Prostate gland (tissue), 2 donors: ENCODE measurements around the gene GPR146. TPM values are rescaled to one million over a fixed set of nuclear protein-coding genes. Genes with fewer than 3 reads are reported as not detected.

Experiments
- DNase-seq: peaks from one replicate; pipeline ENCODE4 v3.0.0-alpha.2; 2019; ENCODE audit warnings: low spot score
- H3K27ac ChIP-seq, 2 donors: fragments of 200-600 bp; sonication (generic); 2 replicates each; pipeline ENCODE4 v1.5.1; 2017 to 2019
- H3K27me3 ChIP-seq: fragments of 200-600 bp; sonication (generic); replicated peaks from 2 replicates; pipeline ENCODE4 v1.5.1; 2019; ENCODE audit not compliant: insufficient read depth
- H3K36me3 ChIP-seq, 2 donors: fragments of 200-600 bp; sonication (generic); 1 replicate in 1 of 2; 2 replicates in 1 of 2; pipeline versions ENCODE4 v1.5.1 to v1.8.1; 2017 to 2019
- H3K4me1 ChIP-seq: fragments of 200-600 bp; sonication (generic); replicated peaks from 2 replicates; pipeline ENCODE4 v1.5.1; 2019
- H3K4me3 ChIP-seq, 2 donors: fragments of 200-600 bp; sonication (generic); 2 replicates each; pipeline ENCODE4 v1.5.1; 2017 to 2019
- H3K9me3 ChIP-seq: fragments of 200-600 bp; sonication (generic); 2 replicates; pipeline ENCODE4 v1.5.1; 2017
- POLR2A ChIP-seq: fragments of 450-650 bp; IDR thresholded peaks from one replicate; pipeline ENCODE4 v1.6.1; 2016; ENCODE audit warnings: antibody characterized with exemption, mild to moderate bottlenecking
- POLR2AphosphoS5 ChIP-seq: sonication (generic); formaldehyde crosslinking; IDR thresholded peaks from one replicate; pipeline ENCODE4 v1.6.1; 2017; ENCODE audit warnings: antibody characterized with exemption
- WGBS: methylation state at CpG from one replicate; pipeline ENCODE4 v1.1.5; 2018; 5-methylcytosine and 5-hydroxymethylcytosine counted together
- intact Hi-C: fragments of 100-400 bp; cut with DNase I; formaldehyde crosslinking; loops from one replicate; pipeline ENCODE4 v1.14.2; 2022
- total RNA-seq, 2 donors: library from RNA; depleted of rRNA; stranded (reverse); fragments of >200 nt; gene quantifications; one replicate each; pipeline ENCODE4 v1.1.0, GENCODE V29; 2016
- TF ChIP-seq, protein P1 (sequence below), 4 experiments: fragments of 200-600 bp in 2 of 4; fragments of 450-650 bp in 2 of 4; sonication (generic) in 2 of 4; IDR thresholded peaks; 1 replicate in 3 of 4; 2 replicates in 1 of 4; pipeline ENCODE4 v1.5.1; 2016 to 2019; ENCODE audit warnings: antibody characterized with exemption in 4 of 4, mild to moderate bottlenecking in 2 of 4, moderate library complexity in 2 of 4

Gene GPR146
- total RNA-seq, 2 donors from 2014 or later, result 6.1 to 25.9 TPM

DNA sequence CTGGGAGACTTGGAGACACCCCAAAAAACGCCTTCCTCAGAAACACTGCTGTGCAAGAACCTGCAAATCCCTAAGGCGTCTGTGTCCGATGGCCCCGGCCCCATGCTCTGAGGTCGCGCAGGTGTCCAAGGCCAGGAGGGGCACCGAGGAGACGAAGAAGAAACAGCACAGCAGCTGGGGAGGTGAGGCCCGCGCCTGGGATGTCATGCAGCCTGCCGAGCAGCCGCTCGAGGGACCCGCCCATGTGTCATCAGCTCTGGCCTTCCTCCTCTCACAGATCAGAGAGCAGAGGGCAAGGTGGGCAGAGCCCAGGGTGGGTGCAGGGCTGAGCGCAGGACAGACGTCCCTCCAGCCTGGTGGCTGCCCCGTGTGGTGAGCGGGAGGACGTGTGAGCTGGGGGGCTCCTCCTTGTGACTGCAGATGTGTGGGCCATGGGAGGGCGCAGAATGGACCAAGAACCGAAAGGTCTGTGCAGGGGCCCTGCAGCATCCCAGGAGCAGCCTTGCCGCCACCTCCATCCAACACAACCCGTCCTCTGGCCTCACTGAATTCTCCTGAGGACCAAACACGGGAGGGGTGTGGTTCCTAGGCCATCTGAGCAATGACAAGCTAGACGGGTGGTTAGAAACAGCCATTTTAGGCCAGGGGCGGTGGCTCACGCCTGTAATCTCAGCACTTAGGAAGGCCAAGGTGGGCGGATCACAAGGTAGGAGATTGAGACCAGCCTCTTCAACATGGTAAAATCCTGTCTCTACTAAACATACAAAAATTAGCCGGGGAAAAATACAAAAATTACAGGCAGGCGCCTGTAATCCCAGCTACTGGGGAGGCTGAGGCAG, 30.5 kb downstream of the GPR146 start:
- no peaks in the 10 kb centered on the region for H3K27me3 ChIP-seq
- H3K9me3 ChIP-seq, result no peaks in the 10 kb centered on the region
- no peak for DNase-seq
- 88% methylated on average over 28 of the region's 30 CpGs for WGBS
- H3K4me1 ChIP-seq, result no peaks in the 10 kb centered on the region
- no peak overlapping the region for H3K27ac ChIP-seq
- H3K4me3 ChIP-seq, result no peak overlapping the region
- no peak for TF ChIP-seq POLR2A
- TF ChIP-seq, protein P1, sequence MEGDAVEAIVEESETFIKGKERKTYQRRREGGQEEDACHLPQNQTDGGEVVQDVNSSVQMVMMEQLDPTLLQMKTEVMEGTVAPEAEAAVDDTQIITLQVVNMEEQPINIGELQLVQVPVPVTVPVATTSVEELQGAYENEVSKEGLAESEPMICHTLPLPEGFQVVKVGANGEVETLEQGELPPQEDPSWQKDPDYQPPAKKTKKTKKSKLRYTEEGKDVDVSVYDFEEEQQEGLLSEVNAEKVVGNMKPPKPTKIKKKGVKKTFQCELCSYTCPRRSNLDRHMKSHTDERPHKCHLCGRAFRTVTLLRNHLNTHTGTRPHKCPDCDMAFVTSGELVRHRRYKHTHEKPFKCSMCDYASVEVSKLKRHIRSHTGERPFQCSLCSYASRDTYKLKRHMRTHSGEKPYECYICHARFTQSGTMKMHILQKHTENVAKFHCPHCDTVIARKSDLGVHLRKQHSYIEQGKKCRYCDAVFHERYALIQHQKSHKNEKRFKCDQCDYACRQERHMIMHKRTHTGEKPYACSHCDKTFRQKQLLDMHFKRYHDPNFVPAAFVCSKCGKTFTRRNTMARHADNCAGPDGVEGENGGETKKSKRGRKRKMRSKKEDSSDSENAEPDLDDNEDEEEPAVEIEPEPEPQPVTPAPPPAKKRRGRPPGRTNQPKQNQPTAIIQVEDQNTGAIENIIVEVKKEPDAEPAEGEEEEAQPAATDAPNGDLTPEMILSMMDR (IDR thresholded peaks at IDR 0.05), result no peak
- TF ChIP-seq POLR2AphosphoS5, result no peak
- intact Hi-C loops, result no loop called here
- no peaks in the 10 kb centered on the region for H3K36me3 ChIP-seq

DNA sequence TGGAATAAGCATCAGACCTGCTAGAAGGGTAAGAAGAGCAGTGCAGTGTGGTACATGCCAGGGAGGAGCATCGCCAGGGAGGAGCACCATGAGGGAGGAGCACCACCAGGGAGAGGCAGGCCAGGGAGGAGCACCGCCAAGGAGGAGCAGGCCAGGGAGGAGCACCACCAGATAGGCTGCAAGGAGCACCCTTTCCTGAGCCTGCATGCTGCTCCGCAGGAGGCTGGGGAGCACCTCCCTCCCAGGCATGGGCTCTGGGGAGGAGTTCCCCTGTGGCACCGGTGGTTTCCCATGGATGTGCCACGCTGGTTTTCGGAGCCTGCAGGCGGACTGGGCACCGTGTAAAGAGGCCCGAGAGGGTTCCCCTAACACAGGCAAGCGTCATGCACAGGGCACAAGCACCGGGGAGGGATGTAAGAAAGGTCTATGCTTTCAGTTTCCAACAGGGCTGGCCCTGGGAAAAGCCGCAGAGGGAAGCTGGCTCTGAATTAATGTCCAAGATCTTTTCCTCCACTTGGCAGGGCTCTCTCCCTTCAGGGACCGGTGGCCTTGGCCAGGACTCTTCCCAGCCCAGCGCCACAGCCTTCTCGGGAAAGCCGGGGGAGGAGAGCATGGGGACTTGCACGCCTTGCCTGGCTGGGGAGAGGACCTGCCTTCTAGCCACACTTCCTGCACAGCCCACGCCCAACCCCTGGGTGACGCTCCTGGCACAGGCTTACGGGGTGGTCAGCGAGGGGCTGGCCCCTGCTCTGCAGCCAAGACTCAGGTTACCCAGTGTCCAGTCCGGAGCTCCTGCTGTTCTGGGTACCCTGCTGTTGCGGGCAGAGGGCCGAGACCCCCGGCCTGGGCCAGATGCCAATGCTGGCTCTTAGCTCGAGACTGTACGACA, 32.1 kb downstream of the GPR146 start:
- H3K9me3 ChIP-seq, result no peaks in the 10 kb centered on the region
- H3K4me1 ChIP-seq, result no peaks in the 10 kb centered on the region
- no peaks in the 10 kb centered on the region for H3K27me3 ChIP-seq
- no peak overlapping the region for H3K4me3 ChIP-seq
- no peak overlapping the region for H3K27ac ChIP-seq
- DNase-seq, result no peak
- TF ChIP-seq, protein P1 (IDR thresholded peaks at IDR 0.05), result no peak
- TF ChIP-seq POLR2A (no peak), POLR2AphosphoS5 (no peak)
- intact Hi-C loops, result no loop called here
- WGBS, result 79% methylated on average over 27 of the region's 27 CpGs
- H3K36me3 ChIP-seq, result no peaks in the 10 kb centered on the region

DNA sequence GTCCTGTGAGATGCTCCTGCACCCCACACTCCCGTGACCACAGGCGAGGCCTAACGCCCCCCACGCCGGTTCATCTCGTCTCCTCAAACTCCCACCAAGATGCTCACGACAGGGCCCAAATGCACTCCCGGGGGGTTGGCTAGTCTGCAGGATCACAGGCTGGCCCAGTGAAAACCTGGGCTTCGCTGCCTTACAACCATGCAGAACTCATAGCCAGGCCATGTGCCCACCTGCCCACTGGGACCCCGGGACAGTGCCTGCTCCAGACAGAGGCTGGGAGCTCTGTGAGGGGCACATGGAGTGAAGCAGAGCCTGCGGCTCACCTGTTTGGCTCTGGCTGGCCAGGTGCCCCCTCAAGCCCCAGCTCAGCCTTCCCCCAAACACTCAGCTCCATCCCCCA, 34.2 kb downstream of the GPR146 start:
- Histone ChIP-seq H3K27me3 (no peaks in the 10 kb centered on the region), H3K4me1 (no peaks in the 10 kb centered on the region), H3K9me3 (no peaks in the 10 kb centered on the region), H3K27ac (no peak overlapping the region), H3K4me3 (no peak overlapping the region), H3K36me3 (no peaks in the 10 kb centered on the region)
- intact Hi-C loops, result no loop called here
- DNase-seq, result no peak
- 98% methylated on average over 10 of the region's 11 CpGs for WGBS
- TF ChIP-seq, protein P1 (IDR thresholded peaks at IDR 0.05), result no peak
- TF ChIP-seq POLR2AphosphoS5, result no peak
- no peak for TF ChIP-seq POLR2A

DNA sequence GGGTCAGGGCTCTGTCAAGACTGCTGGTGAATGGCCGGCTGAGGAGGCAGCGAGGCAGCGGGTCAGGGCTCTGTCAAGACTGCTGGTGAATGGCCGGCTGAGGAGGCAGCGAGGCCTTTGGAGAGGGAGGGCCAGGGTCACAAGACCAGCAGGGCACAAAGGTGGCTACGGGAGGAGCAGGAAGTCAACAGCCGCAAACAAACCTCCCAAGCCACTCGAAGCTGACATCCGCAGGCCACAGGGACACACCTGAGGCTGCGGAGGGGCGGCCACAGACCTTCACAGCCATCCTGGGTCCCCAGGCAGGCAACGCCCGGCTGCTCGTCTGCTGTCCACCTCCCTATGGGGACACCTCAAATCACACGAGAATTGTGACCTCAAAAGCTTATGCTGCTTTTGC, 34.6 kb downstream of the GPR146 start:
- DNase-seq, result no peak
- H3K27ac ChIP-seq, result no peak overlapping the region
- H3K27me3 ChIP-seq, result no peaks in the 10 kb centered on the region
- H3K4me3 ChIP-seq, result no peak overlapping the region
- WGBS, result 89% methylated on average over 15 of the region's 15 CpGs
- TF ChIP-seq POLR2AphosphoS5, result no peak
- TF ChIP-seq, protein P1 (IDR thresholded peaks at IDR 0.05), result no peak
- no peak for TF ChIP-seq POLR2A
- H3K4me1 ChIP-seq, result no peaks in the 10 kb centered on the region
- intact Hi-C loops, result no loop called here
- H3K36me3 ChIP-seq, result no peaks in the 10 kb centered on the region
- no peaks in the 10 kb centered on the region for H3K9me3 ChIP-seq
